NT2/D1 (cell line): ENCODE data around the gene NOC3L.

Source experiments
- SUZ12 ChIP-seq: IDR thresholded peaks from 2 replicates; pipeline ENCODE4 v1.6.1; 2011; ENCODE audit not compliant: insufficient read length, insufficient read depth; ENCODE audit errors: extremely low read depth
- YY1 ChIP-seq: IDR thresholded peaks from 2 replicates; pipeline ENCODE4 v1.6.1; 2011; ENCODE audit not compliant: insufficient read length, insufficient read depth
- ZNF274 ChIP-seq: IDR thresholded peaks from 2 replicates; pipeline ENCODE4 v1.6.1; 2011; ENCODE audit warnings: mild to moderate bottlenecking, low read depth, low read length

- TF ChIP-seq YY1, result no peak
- no peak for TF ChIP-seq SUZ12
- TF ChIP-seq ZNF274, result no peak
These were observed 46.7 kb downstream of the NOC3L start for GRCh38 chr10:94315975-94316464.
